ENCODE data around the gene CLDN2.
"Not testable (repeated sequence)": the region's sequence is repeated elsewhere in the genome, so short reads cannot be mapped to it uniquely, and the experiment has no call there.

The CLDN2 gene, protein sequence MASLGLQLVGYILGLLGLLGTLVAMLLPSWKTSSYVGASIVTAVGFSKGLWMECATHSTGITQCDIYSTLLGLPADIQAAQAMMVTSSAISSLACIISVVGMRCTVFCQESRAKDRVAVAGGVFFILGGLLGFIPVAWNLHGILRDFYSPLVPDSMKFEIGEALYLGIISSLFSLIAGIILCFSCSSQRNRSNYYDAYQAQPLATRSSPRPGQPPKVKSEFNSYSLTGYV

GRCh38 chrX:106919932-106920452, at the start of gene CLDN2:
TSS of gene CLDN2 (plus strand) at chrX:106920402. CDS start at chrX:106928229, 7,827 bp downstream.
- no peak for DNase-seq

DNA sequence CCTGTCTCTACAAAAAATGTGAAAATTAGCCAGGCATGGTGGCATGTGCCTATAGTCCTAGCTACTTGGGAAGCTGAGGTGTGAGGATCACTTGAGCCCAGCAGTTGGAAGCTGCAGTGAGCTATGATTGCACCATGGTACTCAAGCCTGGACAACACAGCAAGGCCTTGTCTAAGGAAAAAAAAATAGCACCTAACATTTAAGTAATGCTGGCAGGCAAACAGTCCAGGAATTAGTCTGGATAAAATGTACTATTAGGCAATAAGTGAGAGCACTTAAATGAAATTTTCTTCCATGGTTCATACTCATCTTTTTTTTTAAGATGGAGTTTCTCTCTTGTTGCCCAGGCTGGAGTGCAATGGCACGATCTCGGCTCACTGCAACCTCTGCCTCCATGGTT, 47.4 kb upstream of the CLDN2 start:
- not testable (repeated sequence) for DNase-seq

GRCh38 chrX:106874075-106874474, 46.1 kb upstream of the CLDN2 start:
- no peak for DNase-seq

DNA sequence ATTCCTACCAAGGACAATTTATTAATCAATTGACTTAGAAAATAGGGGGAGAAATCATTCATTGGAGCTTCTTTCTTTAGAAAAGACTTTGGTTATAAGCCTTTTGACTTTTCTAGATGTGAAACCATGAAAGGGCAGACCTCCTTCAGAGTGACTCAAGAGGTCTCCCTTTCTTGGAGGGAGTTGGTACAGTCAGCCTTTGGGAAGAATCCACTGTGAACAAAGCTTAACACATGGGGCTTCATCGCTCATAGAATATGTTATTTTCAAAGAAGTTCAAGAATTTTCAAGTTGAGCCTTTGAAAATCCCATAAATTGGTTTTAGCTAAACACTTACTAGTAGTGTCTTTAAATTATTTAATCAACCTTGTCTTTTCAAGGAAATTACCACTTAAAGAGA, 45.1 kb upstream of the CLDN2 start:
- no peak for DNase-seq

- DNase-seq = no peak
Observed at GRCh38 chrX:106889468-106889867, 30.7 kb upstream of the CLDN2 start.

GRCh38 chrX:106891762-106892460, 28.3 kb upstream of the CLDN2 start:
- no peak for DNase-seq

DNA sequence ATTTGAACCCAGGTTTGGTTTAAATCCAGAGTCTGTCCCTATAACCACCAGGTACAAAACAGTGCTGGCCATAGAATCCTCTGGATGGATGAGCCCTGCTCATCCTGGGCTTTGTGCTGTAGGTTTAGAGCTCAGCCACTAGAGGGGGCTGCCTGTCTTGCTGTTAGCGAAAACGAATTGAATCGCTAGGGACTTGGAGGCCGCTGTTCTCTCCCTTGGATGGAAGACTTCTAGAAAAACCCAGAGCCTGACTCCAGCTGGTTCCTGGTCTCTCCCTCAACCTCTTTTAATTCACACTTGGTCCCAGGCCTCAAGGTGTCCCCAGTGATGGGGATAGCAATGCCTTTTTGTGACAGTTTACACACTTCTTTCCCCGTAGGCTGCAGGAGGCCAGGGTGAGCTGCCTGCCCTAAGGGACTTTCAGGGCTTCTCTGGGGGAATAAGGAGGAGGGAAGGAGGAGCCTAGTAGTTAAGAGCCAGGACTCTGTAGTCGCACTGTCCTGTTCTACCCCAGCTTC, 25.8 kb upstream of the CLDN2 start:
- DNase-seq = peak; percentile 27

DNA sequence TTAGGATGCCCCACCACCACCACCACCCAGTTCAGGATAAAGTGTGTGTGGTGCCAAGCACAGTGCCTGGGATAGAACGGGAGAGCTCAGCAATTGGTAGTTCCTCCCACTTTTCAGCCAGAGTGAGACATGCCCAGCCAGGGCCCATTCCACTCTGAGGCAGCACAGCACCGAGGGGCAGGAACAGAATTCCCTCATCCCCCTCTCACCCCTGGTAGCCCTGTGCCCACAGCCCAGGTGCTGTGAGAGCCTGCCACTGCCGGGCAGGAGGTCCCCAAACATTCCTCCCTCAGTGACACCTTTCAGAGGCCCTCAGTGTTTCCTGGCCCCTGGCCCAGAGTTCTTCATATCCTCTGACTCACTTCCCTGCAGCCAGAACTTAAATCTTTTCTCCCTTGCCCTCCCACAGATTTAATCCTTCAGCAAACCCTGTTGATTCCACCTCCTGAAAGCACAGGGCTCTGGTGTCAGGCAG, 25.2 kb upstream of the CLDN2 start:
- DNase-seq = no peak

DNA sequence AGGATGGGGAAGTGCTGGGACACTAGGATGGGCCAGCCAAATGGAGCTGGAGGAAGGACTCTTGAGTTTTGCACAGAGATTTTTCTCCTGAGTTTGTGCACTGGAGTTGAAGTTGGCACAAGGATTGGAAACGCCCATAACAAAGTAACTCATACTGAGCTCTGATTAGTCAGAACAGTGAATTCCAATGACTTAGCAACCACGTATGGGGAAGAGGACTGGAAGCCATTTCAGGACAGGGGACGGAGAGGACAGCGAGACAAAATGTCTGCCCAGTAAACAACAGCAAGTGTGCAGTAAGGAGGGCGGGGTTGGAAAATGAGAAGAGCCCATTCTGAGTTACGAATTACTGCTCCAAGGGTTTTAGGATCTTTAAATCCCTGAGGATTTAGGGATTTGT, 22.9 kb upstream of the CLDN2 start:
- DNase-seq = no peak

DNA sequence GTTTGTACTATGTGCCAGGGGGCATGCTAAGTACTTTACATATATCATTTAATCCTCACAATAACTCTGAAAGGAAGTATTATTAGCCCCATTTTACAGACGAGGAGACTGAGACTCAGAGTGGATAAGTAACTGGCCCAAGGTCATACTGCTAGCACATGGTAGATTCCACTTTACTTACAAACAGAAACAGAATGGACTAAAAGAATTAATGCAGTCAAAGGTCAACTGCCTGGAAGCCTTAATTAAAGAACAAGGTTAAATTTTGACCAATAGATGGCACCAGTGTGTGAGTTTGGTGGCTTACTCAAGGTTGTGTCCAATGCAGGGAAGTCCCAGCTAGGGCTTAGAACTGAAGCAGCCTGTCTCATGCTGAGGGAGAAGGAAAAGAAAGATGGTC, 21.7 kb upstream of the CLDN2 start:
- peak; percentile 19 for DNase-seq

- no peak for DNase-seq
Observed at GRCh38 chrX:106899276-106899675, 20.9 kb upstream of the CLDN2 start.

- DNase-seq = no peak
Observed at GRCh38 chrX:106899841-106900240, 20.4 kb upstream of the CLDN2 start.

DNA sequence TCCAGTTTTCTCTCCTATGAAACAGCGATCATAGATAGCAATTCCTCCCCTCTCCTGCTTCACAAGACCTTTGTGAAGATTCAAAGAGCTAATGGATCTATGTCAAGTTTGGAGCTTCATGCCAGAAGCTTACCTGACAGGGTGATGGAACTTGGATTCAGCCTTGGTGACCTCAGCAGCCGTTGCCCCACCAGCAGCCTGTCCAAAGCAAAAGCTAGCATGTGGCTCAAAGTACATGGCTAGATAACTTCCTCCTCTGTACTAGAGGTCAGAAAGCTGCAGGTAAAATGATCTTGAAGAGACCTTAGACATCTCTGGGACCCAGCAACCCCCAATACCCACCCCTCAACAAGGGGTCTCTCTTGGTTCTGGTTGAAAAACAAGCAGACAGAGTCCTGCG, 18.9 kb upstream of the CLDN2 start:
- no peak for DNase-seq

DNA sequence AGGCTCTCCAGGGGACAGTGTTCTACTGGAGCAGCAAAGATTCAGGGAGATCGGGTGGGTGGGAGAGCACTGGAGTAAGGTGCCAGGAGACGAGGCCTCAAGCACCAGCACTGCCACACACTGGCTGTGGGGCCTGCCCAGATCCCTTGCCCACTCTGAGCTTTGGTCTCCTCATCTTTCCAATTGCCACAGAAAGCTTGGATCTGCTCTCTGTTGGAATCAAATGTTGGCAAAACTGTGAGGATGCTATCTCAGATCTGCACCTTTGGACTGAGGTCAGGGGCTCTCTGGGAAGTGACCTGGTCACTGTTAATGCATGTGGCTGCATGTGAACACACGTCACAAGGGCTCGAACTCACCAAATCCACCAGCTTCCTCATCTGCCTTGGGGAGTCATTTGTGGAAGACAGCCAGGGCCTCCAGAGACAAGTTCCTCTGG, 18.4 kb upstream of the CLDN2 start:
- no peak for DNase-seq

GRCh38 chrX:106902684-106903083, 17.5 kb upstream of the CLDN2 start:
- DNase-seq = no peak

DNA sequence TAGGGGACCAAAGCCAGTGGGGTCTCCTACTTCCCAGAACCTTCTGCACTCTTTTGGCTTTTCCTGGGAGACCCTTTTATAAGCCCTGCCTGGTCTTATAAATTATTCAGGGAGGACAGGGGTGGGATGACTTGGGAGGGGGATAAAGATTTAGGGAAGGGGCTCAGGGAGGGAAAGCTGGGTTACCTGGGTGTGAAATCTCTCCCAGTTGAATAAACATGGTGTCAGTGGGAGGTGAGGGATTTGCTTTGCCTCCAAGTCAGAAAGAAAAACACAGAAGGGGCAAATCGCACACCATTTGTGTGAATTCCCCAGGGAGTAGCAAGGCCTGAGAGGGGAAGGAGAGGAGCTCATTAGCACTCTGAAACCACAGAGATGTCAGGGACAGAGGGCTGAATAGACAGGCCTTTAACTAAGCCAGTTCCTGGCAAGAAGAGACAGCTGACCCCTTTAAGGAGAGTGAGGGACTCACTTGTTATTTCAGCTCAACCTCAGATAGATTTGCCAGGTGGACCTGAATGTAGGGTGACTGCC, 16.8 kb upstream of the CLDN2 start, which contains the start of gene RIPPLY1:
Gene RIPPLY1 (minus strand): TSS at position 51 of the 534 bp plus-strand sequence. CDS start 54 bp downstream, outside the sequence.
- DNase-seq = no peak

DNA sequence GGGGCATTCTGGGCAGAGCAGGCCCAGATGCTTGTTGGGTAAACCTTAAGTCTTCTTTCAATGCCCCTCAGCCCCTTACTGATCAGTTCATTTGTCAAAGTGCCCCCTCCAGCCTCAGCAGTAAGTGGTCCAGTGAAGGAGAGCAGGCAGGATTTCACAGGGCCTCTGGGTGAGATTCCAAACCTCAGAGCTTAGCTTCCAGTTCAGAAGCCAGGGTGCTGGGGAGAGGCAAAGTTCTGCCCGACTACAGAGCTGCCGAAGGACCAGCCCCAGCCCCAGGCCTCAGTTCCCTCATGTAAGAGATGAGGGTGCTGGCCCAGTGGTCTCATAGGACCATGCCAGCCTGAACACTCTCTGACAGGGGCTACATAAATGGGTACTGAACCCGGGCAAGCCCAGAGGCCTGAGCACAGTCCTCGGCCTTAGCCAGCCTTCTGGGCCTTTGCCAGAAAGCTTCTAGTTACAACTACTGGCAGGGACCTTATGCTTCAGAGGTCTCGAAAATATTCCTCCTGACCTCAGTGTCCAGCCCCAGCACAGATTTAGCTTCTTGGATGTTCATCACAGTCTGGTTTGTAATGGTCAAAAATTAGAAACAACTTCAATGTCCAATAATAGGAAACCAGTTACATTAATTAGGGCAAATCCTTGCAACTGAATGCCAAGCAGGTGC, 16.2 kb upstream of the CLDN2 start:
- no peak for DNase-seq

GRCh38 chrX:106905064-106905708, 15.0 kb upstream of the CLDN2 start:
- no peak for DNase-seq

DNA sequence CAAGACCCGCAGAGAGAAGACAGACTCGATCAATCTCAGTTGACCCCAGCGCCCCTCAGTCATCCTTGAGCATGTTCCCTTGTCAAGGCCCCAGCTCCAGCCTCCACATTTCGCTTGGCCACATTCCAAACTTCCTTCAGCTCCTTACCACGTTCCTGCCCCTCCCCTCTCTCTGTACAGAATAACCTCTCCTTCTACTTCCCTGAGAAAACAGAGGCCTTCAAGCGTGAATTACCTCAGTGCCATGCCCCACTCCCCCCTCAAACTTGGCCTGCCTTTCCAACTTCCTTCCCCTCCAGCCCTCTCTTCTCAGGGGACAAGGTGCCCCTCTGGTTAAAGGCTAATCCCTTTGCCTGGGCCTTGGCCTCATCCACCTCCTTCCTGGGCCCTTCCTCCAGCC, 13.8 kb upstream of the CLDN2 start:
- DNase-seq = no peak

DNA sequence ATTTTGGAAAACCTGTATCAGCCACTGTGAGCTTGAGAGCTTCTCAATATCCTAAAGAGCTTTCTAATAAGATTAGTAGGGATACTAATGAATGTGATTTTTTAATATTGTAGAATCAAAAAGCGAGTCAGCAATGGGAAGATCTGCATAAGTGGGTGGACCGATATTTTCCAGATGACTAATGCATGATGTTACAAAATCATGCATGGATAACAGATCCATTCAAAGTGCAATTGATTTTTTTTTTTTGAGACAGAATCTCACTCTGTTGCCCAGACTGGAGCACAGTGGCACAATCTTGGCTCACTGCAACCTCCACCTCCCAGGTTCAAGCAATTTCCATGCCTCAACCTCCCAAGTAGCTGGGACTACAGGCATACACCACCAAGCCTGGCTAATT, 7.3 kb upstream of the CLDN2 start:
- no peak for DNase-seq

- no peak for DNase-seq
Observed at GRCh38 chrX:106917830-106918500, 2.2 kb upstream of the CLDN2 start.

- DNase-seq = no peak
Observed at GRCh38 chrX:106921637-106922036, 1.4 kb downstream of the CLDN2 start.

Data from NCI-H526 treated with DMSO at 0.1 percent for 48 hours (cell line).